CD4-positive, alpha-beta T cell treated with Interferon gamma for 1 hour (primary cell): ENCODE data around the gene XAGE3.
"Not testable (repeated sequence)": the region's sequence is repeated elsewhere in the genome, so short reads cannot be mapped to it uniquely, and the experiment has no call there.

Source experiments
- DNase-seq: peaks from one replicate; pipeline ENCODE4 v3.0.0-alpha.2; 2020

Gene XAGE3

DNA sequence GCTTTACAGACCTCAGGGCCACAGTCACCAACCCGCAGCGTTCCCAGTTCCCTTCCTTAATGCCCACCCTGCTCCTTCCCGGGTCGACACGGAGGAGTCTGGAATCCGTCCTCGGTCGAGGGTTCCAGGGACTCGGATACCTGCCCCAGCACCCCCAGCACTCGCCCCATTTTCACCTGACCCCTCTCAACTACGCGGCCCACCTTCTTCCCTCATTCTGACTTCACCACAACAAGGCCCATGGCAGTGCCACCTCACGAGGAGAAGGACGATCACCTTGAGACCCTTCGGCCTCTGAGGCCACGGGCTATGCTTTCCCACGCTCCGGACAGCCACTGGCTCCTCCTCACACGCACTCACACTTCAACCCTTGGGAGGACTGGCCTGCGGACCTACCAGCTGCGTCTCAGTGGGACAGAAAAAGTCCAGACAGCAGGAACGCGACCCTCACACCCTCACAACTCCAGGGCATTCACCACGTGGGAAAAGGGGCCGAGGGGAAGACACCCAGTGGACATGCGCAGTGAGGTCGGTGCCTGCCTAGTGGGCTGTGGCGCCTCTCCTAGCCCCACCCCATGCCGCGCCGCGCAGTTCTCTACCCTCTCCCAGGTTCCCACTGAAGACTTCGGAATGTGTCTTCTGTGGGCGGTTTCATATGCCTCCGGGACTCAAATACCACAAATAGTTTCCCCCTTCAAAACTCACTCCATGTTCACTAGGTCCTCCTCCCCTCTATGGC lies at the start of gene XAGE3:
Gene XAGE3, minus strand, starts transcription at position 474 of the 739 bp plus-strand sequence. CDS start 950 bp downstream, outside the sequence.
- no peak for DNase-seq

DNA sequence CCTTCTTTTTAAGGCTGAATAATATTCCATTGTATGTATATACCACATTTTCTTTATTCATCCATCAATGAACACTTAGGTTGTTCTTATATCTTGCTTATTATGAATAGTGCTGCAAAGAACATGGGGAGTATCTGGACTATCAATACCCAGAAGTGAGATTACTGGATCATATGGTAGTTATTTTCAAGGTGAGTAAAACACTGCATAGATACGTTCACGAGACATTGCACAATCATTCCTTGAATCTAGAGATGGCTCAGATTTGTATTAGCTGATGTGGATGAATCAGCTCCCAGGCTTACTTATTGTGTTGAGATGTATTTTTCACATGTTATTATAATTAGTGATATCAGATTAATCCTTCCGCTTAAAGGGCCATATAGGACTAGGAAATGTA lies 46.8 kb upstream of the XAGE3 start:
- not testable (repeated sequence) for DNase-seq

GRCh38 chrX:52913681-52914080 lies 45.8 kb upstream of the XAGE3 start:
- not testable (repeated sequence) for DNase-seq

DNA sequence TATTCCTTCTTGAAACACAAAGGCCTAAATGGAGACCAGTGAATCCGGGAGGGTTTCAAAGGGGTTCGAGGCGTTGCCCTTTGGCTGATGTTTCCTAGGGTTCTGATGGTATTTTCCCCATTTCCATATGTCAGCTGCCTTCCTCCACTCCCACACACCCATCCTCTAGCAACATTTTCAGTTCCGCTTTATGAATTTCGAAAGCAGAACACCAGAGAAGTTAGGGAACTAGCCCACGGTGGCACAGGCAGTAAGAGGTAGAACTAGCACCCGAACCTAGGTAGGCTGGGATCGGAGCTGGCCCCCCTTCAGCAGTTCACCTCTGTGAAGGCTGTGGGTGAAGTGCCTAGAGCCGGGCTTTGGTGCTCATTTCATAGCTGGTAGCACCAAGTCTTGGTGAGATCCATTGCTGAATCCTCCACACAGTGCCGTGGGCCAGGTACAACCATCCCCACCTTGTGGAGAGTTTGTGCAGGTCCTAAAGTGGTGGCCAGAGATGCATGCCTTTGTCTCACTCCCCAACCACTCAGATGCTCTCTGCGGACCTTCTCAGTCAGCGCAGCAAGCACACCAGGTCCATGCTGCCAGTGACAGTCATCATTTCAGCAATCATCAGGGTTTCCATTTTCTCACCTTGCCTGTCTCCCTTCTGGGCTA lies 41.6 kb upstream of the XAGE3 start:
- not testable (repeated sequence) for DNase-seq

GRCh38 chrX:52907900-52908299 lies 40.0 kb upstream of the XAGE3 start:
- not testable (repeated sequence) for DNase-seq

GRCh38 chrX:52907137-52907536 lies 39.3 kb upstream of the XAGE3 start:
- DNase-seq: not testable (repeated sequence)

GRCh38 chrX:52906072-52906471 lies 38.2 kb upstream of the XAGE3 start:
- not testable (repeated sequence) for DNase-seq

GRCh38 chrX:52905531-52905930 lies 37.6 kb upstream of the XAGE3 start:
- not testable (repeated sequence) for DNase-seq

DNA sequence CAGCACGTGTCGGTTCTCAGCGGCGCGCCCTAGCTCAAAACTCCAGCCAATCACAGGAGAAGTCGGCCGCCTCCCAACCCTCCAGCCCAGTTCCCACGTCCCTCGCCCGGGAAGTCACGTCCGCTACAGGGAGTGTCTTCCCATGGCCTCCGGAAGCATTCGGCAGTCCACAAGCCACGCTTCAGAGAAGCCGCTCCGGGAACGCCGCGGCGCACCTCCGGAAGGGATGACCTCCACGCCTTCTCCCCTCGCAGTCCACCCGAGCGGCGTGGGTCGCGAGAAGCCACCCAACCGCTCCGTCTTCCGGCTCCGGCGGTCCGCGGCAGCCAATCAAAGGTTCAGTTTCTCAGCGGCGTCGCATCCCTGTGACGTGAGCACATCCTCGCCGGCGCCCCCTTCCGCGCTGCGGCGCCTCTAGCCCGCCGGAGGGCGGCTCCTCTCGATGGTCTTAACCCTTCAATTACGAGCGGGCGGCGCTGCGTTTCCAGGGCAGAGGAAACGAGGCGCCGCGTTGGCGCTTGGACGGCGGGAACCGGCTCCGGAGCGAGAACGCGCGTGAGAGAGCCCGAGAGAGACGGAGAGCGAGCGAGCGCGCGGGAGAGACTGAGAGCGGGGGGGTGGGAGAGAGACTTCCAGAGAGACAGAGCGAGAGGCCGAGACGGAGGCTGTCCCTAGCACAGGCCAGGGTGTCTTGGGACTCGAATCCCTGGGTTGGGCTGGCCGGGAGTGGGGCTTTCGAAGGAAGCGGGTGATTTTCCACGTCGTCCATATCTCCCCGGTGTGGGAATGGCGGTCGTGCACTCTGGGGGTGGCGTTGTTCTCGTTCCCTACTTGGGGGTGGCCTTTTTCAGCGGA lies 29.2 kb upstream of the XAGE3 start, which contains the start of gene FAM156B:
Gene FAM156B, plus strand, starts transcription at position 476 of the 855 bp plus-strand sequence. CDS start 9,896 bp downstream, outside the sequence.
- not testable (repeated sequence) for DNase-seq

- not testable (repeated sequence) for DNase-seq
These were observed 28.6 kb upstream of the XAGE3 start for GRCh38 chrX:52896438-52896837.

DNA sequence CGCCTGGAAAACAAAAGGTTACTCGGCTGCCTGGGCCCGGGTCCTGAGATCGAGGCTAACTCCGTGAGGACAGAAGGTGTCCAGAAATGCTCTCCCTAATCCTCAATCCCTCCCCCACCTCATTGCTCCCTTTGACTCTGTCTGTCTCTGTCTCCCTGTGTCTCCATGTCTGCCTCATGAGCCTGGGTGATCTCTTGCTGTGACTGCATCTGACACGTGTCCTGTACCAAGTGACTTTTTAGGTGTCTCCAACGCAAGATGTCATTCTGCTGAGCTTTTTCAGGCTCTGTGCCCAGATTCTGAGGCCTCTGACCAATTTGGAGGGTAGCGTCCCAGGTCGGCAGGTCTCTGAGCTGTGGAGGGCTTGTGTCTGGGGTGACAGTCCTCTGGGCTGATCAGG lies 20.2 kb upstream of the XAGE3 start:
- DNase-seq: not testable (repeated sequence)

- not testable (repeated sequence) for DNase-seq
These were observed 19.6 kb upstream of the XAGE3 start for GRCh38 chrX:52887459-52887858.

GRCh38 chrX:52876386-52876785 lies 8.5 kb upstream of the XAGE3 start:
- DNase-seq: not testable (repeated sequence)

DNA sequence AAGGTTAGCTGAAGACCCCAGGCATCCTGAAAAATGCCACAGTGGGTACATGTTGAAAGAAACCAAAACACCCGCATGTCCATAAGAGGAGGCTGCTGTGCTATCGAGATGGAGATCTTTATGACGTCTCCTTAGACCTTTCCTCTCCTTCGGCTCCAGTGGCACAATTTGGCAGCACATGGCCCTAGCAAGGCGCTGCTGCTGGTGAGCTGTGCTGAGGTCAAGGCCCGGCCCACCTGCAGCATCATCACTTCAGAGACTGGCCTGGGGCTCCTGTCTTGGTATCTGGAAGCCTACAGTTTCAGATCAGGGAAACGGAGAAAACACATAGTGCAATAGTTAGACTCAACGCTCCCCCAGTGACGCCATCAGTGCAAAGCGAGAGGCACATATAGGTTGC lies 7.6 kb upstream of the XAGE3 start:
- not testable (repeated sequence) for DNase-seq

DNA sequence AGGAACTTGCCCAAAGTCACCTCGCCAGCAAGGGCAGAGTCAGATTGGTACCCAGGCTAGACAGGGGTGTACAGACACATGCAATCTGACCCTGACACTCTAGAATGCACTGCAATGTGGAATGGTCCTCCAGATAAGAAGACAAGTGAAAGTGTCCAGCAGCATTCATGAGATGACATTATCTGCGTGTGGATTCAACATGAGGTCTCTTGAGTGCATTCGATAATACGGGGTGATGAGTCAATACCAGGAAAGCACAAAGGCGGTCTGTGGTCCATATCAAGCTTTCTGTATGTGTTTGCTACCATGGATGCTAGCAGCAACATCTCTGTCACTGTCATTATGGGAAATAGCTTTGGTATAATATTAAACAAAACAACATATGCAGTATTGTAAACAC lies 6.8 kb upstream of the XAGE3 start:
- no peak for DNase-seq

DNA sequence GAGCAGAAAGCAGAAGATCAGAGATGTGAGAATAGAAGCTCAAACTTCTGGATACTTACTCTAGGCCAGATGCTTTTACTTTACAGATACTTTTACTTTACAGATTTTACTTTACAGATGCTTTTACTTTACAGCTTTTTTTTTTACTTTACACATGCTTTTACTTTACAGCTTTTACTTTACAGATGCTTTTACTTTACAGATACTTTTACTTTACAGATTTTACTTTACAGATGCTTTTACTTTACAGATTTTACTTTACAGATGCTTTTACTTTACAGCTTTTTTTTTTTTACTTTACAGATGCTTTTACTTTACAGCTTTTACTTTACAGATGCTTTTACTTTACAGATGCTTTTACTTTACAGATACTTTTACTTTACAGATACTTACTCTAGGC lies 5.9 kb upstream of the XAGE3 start:
- DNase-seq: not testable (repeated sequence)

GRCh38 chrX:52870046-52870445 lies 2.2 kb upstream of the XAGE3 start:
- no peak for DNase-seq

GRCh38 chrX:52865343-52865998 lies 2.4 kb downstream of the XAGE3 start:
- no peak for DNase-seq

DNA sequence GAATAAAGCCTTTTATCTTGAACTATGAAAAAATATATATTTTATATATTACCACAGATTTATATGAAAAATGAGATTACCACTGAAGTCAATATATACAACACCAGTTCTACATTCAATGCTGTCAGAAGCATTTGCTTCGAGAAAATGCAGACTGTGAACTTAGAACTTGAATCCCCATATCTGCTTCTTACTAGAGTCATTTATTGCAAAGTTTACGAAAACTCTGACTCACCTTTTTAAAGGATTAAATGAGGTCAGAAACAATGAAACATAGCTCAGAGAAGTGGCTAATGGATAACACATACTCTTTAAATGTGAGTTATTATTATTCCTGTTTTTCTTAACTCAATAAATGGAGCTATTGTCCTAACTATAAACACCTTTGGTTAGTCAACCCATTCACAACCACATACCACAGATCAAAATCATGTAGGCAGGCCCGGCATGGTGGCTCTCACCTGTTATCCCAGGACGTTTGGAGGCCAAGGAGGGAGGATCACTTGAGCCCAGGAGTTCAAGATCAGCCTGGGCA lies 10.8 kb downstream of the XAGE3 start:
- DNase-seq: not testable (repeated sequence)

DNA sequence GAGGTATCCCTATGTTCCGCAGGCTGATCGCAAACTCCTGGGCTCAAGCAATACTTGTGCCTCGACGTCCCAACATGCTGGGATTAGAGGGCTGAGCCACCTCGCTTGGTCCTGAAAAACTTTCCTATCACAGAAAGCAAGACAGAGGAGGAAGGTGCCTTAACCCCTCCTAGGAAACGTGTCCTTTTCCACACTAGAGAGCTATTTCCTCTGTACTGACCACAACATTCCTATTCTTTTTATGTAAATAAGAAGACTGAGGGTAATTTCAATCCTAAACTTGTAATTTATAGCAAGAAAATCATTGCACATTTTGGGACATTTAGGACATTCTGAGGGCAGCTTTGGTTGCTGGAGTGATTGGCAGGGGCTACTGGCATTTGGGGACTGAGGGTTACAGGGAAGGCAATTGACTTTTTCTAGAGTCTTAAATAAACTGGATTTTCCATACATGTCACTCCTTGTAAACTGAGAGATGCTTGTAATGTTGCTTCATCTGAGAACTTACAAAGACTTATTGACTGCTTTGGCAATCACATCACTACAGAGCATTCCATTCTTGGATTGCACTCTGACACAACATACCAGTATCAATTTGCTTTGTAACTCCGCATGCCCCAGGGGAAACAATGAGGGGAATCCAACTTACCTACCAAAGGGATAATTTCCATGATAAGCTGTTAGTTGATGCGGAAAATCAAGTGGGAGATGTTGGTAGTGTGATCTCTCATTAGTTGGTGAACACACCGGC lies 15.6 kb downstream of the XAGE3 start:
- DNase-seq: no peak

DNA sequence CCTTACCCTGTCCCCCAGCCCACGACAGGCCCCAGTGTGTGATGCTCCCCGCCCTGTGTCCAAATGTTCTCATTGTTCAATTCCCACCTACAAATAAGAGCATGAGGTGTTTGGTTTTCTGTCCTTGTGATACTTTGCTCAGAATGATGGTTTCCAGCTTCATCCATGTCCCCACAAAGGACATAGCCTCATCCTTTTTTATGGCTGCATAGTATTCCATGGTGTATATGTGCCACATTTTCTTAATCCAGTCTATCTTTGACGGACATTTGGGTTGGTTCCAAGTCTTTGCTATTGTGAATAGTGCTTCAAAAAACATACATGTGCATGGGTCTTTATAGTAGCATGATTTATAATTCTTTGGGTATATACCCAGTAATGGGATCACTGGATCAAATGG lies 24.3 kb downstream of the XAGE3 start:
- not testable (repeated sequence) for DNase-seq

- DNase-seq: no peak
These were observed 28.7 kb downstream of the XAGE3 start for GRCh38 chrX:52839137-52839536.
